Lower leg skin (tissue), 4 donors: ENCODE results near the gene BTG1. TPM values are rescaled to one million over a fixed set of nuclear protein-coding genes. Genes with fewer than 3 reads are reported as not detected.
"Not testable (repeated sequence)": the region's sequence is repeated elsewhere in the genome, so short reads cannot be mapped to it uniquely, and the experiment has no call there.

Source experiments
- DNase-seq, 2 donors: peaks; one replicate each; pipeline ENCODE4 v3.0.0-alpha.2; 2019; ENCODE audit warnings: low spot score in 2 of 2
- H3K4me3 ChIP-seq: fragments of 200-600 bp; sonication (generic); 2 replicates; pipeline ENCODE4 v1.5.1; 2017; ENCODE audit warnings: mild to moderate bottlenecking, low read depth; ENCODE audit not compliant: poor library complexity, severe bottlenecking
- CTCF ChIP-seq, 3 donors: fragments of 450-650 bp; IDR thresholded peaks; one replicate each; pipeline ENCODE4 v1.5.1; 2016; ENCODE audit warnings: antibody characterized with exemption in 3 of 3, mild to moderate bottlenecking in 3 of 3, moderate library complexity in 2 of 3
- POLR2A ChIP-seq, 2 donors: fragments of 450-650 bp; IDR thresholded peaks; one replicate each; pipeline ENCODE4 v1.6.1; 2016 to 2017; ENCODE audit warnings: antibody characterized with exemption in 2 of 2, mild to moderate bottlenecking in 1 of 2, moderate library complexity in 1 of 2
- WGBS, 2 donors: methylation state at CpG; one replicate each; pipeline ENCODE4 v1.1.5; 2018; 5-methylcytosine and 5-hydroxymethylcytosine counted together
- intact Hi-C: fragments of 100-400 bp; cut with DNase I; formaldehyde crosslinking; loops from one replicate; pipeline ENCODE4 v1.15.0; 2023; ENCODE audit warnings: low total_unique reads
- total RNA-seq, 4 donors: library from RNA; depleted of rRNA; stranded (reverse); fragments of >200 nt; gene quantifications; one replicate each; pipeline ENCODE4 v1.1.0, GENCODE V29; 2016

BTG1 gene
- total RNA-seq, 4 donors from 2014 or later = 113 to 250 (median 182) TPM

DNA sequence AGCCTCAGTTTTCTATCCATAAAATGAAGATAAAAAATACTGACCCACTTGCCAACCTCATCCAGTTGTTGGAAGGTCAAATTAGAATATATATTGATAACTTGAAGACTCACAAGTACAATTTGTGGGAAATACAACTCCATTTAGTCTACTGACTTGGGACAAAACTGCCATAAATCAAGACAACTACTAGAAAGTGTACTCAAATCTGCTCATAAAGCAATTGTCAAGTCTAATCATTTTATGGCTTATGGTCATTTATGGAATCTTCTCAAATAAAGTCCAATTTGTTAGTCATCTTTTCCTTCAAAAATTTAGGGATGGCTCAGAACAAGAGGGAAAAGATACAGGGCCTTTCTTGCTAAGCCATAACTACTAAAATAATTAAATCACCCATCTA is 7.0 kb downstream of the BTG1 start:
- intact Hi-C loops = no loop called here
- no peak overlapping the region for H3K4me3 ChIP-seq
- DNase-seq = no peak
- no peak for TF ChIP-seq POLR2A (IDR thresholded peaks at IDR 0.05)
- no peak for TF ChIP-seq CTCF (IDR thresholded peaks at IDR 0.05)

- intact Hi-C loops = no loop called here
- TF ChIP-seq CTCF (IDR thresholded peaks at IDR 0.05) = no peak
- no peak for TF ChIP-seq POLR2A (IDR thresholded peaks at IDR 0.05)
- H3K4me3 ChIP-seq = no peak overlapping the region
- WGBS, 2 donors = 25 to 50% methylated on average over 1 of the region's 1 CpG
- DNase-seq = no peak
Observed at GRCh38 chr12:92138144-92138543, 7.5 kb downstream of the BTG1 start.

DNA sequence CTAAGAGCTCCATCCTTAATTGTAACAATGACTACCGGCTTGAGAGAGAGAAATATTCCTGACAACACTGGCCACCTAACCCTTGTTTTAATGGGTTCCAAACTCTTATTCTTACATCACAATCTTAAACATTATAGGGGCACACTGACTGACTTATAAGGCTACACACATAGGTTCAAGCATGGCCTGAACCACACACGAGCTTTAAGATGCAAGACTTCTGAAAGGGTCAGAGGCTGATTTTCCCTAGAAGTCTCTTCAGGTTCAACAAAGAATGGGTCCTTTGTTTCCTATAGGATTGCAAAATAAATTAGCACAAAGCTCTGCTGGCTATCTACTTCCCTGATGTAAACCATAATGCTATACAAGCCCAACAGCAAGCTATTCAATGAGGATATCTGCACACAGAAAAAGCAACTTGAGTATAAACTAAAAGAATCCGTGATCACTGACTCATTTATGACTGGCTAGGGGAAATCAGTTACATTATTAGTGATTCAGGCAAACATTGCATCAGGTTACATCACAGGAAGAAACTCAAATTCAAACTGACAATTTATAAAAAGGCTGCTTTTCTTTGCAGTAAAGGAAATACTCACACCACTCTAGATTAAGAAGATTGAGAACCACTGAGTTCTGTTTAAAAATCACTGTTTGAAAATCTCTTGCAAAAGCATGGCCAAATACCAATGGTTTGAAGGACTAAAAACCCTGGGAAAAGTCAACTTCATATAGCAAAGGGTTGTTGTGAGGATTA is 8.5 kb downstream of the BTG1 start:
- intact Hi-C loops = no loop called here
- no peak for TF ChIP-seq CTCF (IDR thresholded peaks at IDR 0.05)
- DNase-seq = no peak
- 44 to 59% methylated on average over 3 of the region's 3 CpGs for WGBS, 2 donors
- no peak overlapping the region for H3K4me3 ChIP-seq

DNA sequence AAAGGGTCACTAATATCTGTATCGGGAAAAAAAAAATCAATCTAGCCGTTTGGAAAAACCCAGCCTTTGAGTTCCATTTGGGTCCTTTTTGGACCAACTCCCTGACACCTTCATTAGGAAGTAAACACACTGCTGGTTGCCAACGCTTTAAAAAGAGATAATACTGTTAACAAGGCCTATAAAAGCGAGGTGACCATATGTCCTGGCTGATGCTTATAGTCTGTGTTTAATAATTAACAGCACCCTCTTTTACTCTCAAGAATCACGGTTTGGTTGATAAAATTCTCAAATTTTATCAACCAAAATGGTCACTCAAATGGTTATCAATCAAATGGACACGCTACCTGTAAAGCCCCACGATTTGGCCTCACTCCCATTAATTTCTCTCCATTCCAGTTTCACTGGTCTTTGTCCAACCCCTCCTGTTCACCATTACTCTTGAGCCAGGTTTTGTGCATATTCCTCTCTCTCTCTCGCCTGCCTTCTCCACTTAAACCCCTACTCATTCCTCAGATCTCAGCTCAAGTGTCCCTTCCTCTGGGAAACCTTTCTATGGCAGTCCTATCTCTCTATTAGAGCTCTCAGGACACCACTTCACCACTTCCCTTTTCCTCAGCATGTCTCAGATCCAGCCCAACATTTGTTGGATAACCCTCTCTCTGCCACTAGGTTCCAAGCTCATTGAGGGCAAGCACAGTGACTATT is 9.5 kb downstream of the BTG1 start:
- no peak for DNase-seq
- intact Hi-C loops = no loop called here
- no peak overlapping the region for H3K4me3 ChIP-seq
- 69 to 75% methylated on average over 8 of the region's 8 CpGs for WGBS, 2 donors
- no peak for TF ChIP-seq CTCF (IDR thresholded peaks at IDR 0.05)
- TF ChIP-seq POLR2A (IDR thresholded peaks at IDR 0.05) = no peak

DNA sequence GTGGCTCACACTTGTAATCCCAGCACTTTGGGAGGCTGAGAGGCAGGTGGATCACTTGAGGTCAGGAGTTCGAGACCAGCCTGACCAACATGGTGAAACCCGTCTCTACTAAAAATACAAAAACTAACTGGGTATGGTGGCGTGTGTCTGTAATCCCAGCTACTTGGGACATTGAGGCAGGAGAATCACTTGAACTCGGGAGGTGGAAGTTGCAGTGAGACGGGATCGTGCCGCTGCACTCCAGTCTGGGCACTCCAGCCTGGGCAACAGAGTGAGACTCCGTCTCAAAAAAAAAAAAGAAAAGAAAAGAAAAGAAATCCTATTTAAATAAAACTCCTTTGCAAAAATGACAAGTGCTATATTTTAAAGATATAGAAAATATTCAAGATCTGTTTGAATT is 10.1 kb downstream of the BTG1 start:
- intact Hi-C loops, H3K4me3 ChIP-seq, DNase-seq: not testable (repeated sequence)
- WGBS, 2 donors = 80 to 86% methylated on average over 8 of the region's 8 CpGs

DNA sequence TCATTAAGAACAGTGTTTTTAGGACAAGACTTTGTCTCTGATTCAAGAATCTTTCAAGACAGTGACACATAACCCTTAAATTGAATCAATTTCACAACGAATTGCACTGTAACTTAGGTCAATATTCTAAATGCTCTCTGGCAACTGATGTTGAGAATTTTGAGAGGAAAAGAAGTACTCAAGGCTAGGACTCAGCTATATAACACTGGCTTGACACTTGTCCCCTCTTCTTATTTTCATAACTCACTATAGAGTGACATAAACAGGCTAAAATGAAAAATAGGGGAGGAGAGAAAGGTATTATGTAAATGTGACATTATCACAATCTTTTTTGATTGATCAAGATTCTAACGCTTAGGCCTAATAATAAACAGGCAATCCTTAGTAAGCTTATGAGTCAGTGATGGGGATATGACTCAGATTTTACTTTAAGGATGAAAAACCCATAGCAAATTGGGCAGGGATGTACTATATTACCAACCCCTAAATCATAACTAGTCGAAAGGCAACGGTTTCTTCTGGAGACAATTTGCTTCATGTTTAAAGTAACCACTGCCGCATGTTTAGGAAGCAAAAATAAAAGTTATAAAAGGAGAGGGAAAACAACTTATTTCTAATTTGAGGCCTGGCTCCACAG is 10.9 kb downstream of the BTG1 start:
- WGBS, 2 donors = 17% methylated on average over 5 of the region's 5 CpGs
- intact Hi-C loops = no loop called here
- TF ChIP-seq CTCF (IDR thresholded peaks at IDR 0.05) (no peak), POLR2A (IDR thresholded peaks at IDR 0.05) (no peak)
- DNase-seq = no peak
- H3K4me3 ChIP-seq = no peak overlapping the region
